Measurements from ENCODE around the gene RNF115.
A peak's percentile ranks its signal among the peaks of the same experiment; 100 is the strongest.
"Not testable (repeated sequence)": the region's sequence is repeated elsewhere in the genome, so short reads cannot be mapped to it uniquely, and the experiment has no call there.

The RNF115 gene

DNA sequence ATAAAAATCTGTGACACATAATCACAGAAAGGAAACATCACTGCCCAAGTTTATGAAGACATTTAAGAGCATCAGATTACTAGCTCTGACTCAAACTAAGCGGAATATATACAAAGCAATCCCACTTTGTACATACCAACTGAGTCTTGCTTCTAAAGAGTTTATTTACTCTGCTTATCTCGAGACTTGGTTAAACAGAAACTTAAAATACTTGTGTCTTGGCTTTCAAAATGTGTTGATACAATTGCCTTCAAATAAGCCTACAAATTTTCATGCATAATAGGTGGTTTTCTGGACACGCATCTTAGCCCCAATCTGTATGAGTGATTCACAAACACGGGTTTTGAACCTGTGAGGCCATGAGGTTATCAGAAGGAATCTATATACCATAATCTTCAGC, 83.6 kb downstream of the RNF115 start:
- TF ChIP-seq CTCF (IDR thresholded peaks at IDR 0.05; ENCODE audit: low read length, missing control alignments), result no peak
- DNase-seq (ENCODE audit: low read depth), result peak; percentile 51
- no peak overlapping the region for H3K4me3 ChIP-seq (replicated peaks; ENCODE audit: low read depth, low read length)

- H3K4me3 ChIP-seq (replicated peaks; ENCODE audit: low read depth, low read length), result no peak overlapping the region
- TF ChIP-seq CTCF (IDR thresholded peaks at IDR 0.05; ENCODE audit: low read length, missing control alignments), result no peak
- DNase-seq (ENCODE audit: low read depth), result no peak
Observed at GRCh38 chr1:145736191-145736590, 87.7 kb downstream of the RNF115 start.

GRCh38 chr1:145730900-145731299, 93.0 kb downstream of the RNF115 start:
- no peak overlapping the region for H3K4me3 ChIP-seq (replicated peaks; ENCODE audit: low read depth, low read length)
- DNase-seq (ENCODE audit: low read depth), result no peak
- TF ChIP-seq CTCF (IDR thresholded peaks at IDR 0.05; ENCODE audit: low read length, missing control alignments), result no peak

GRCh38 chr1:145730467-145730866, 93.4 kb downstream of the RNF115 start:
- TF ChIP-seq CTCF (IDR thresholded peaks at IDR 0.05; ENCODE audit: low read length, missing control alignments), result no peak
- H3K4me3 ChIP-seq (replicated peaks; ENCODE audit: low read depth, low read length), result no peak overlapping the region
- DNase-seq (ENCODE audit: low read depth), result no peak

DNA sequence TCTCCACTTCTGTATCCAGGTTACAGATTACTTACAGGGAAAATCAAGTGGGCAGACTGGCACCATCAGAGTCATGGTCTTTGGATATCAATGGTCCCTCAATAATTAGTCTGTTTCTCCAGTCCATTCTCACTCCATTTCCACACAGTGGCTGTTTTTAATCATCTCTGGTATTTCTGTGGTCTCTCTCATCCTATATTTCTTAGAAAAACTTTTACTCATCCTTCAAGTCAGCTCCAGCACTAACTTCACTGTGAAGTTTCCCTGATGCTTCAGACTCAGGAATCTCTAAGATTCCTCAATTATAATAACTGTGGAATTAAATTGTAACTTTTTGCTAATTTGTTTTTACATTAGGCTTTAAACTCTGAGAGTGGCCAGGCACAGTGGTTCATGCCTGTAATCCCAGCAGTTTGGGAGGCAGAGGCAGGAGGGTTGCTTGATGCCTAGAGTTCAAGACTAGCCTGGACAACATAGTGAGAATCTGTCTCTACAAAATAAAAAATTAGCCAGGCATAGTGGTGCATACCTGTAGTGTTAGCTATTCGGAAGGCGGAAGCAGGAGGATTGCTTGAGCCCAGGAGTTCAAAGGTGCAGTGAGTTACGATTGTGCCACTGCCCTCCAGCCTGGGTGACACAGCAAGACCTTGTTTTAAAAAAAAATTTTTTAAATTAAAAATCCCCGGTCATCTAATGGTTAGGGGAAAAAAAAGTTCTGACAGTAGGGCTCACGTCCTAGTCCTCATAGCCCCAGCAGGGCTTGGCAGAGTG, 94.0 kb downstream of the RNF115 start:
- TF ChIP-seq CTCF (IDR thresholded peaks at IDR 0.05; ENCODE audit: low read length, missing control alignments), result no peak

DNA sequence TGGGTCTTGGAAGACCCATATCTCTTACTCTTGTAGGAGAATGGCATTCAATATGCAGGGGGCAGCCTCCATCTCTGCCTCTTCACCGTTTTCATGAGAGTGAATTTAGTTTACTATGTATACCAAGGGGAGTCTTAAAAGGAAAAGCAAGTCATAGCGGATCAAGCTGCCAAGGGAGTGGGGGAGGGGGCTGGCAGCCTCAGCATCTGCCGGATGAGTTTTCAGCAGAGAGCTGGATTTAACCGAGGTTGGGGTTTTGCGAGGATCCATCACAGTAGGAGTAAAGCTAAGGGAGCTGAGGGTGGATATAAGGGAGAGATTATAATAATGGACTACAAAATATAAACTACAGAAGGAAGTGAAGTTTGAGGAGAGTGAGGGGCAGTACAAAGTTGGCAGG, 94.7 kb downstream of the RNF115 start:
- H3K4me3 ChIP-seq (replicated peaks; ENCODE audit: low read depth, low read length), result no peak overlapping the region
- TF ChIP-seq CTCF (IDR thresholded peaks at IDR 0.05; ENCODE audit: low read length, missing control alignments), result no peak
- peak; percentile 21 for DNase-seq (ENCODE audit: low read depth)

More for the DNA sequence above, 94.0 kb downstream of the RNF115 start:
- H3K4me3 ChIP-seq (replicated peaks; ENCODE audit: low read depth, low read length), result no peak overlapping the region
- no peak for DNase-seq (ENCODE audit: low read depth)

GRCh38 chr1:145726193-145726592, 97.7 kb downstream of the RNF115 start:
- H3K4me3 ChIP-seq (replicated peaks; ENCODE audit: low read depth, low read length); DNase-seq (ENCODE audit: low read depth): not testable (repeated sequence)
